Small intestine (tissue), 4 donors: ENCODE results near the gene ZNF709. TPM values are rescaled to one million over a fixed set of nuclear protein-coding genes. Genes with fewer than 3 reads are reported as not detected.

ENCODE experiments used
- polyA plus RNA-seq, 4 donors: library from polyadenylated mRNA; stranded (reverse) in 3 of 4; unstranded in 1 of 4; fragments of 200-250 nt in 3 of 4; fragments of 120-200 nt in 1 of 4; gene quantifications; one replicate each; pipeline versions ENCODE4 v1.2.1 to v1.2.3, GENCODE V29; 2013
- donor health status: healthy with polysubstance abuse.
- donor health status: Bipolar disorder and iron deficiency.
- donor health status: healthy.

The ZNF709 gene
- polyA plus RNA-seq, 4 donors: 0.76 to 2.9 TPM; not detected in 2

Other genes with a start within 250 kb of the ZNF709 start
- gene ZNF44, start 189.9 kb downstream of the ZNF709 start, polyA plus RNA-seq: 10 to 100 TPM in 2 of 4 donors, 1 to 10 TPM in 2; 6.4 to 15.6 (median 11.8) TPM
- gene ZNF563, start 151.2 kb downstream of the ZNF709 start, polyA plus RNA-seq: 1 to 10 TPM in 2 of 4 donors, under 1 TPM in 2; 0.54 to 4.1 (median 1.2) TPM
- gene ZNF442, start 119.1 kb downstream of the ZNF709 start, polyA plus RNA-seq: 1 to 10 TPM in 2 of 4 donors, not detected in 2; 1.0 to 3.0 TPM
- 1 to 10 TPM; 2.4 to 9.6 (median 5.4) TPM for gene ZNF799, start 83.5 kb downstream of the ZNF709 start, polyA plus RNA-seq
- 1 to 10 TPM; 1.6 to 7.3 (median 2.4) TPM for gene ZNF443, start 43.8 kb downstream of the ZNF709 start, polyA plus RNA-seq
- gene ZNF564, start 66.7 kb upstream of the ZNF709 start, polyA plus RNA-seq: 10 to 100 TPM in 2 of 4 donors, 1 to 10 TPM in 2; 6.5 to 14.9 (median 11.3) TPM
- 1 to 10 TPM in 2 of 4 donors, under 1 TPM in 1, not detected in 1; 0.45 to 3.0 (median 1.0) TPM for gene ZNF490, start 126.0 kb upstream of the ZNF709 start, polyA plus RNA-seq
- 10 to 100 TPM in 1 of 4 donors, 1 to 10 TPM in 3; 4.7 to 17.7 (median 5.8) TPM for gene ZNF791, start 126.1 kb upstream of the ZNF709 start, polyA plus RNA-seq
- 10 to 100 TPM; 42.7 to 64.8 (median 51.0) TPM for gene MAN2B1, start 181.9 kb upstream of the ZNF709 start, polyA plus RNA-seq
- 10 to 100 TPM; 10.9 to 23.8 (median 19.9) TPM for gene WDR83, start 182.0 kb upstream of the ZNF709 start, polyA plus RNA-seq
- 10 to 100 TPM; 61.5 to 96.9 (median 66.8) TPM for gene DHPS, start 197.1 kb upstream of the ZNF709 start, polyA plus RNA-seq
- not detected for gene GNG14, start 203.2 kb upstream of the ZNF709 start, polyA plus RNA-seq
- gene FBXW9, start 211.8 kb upstream of the ZNF709 start, polyA plus RNA-seq: 10 to 100 TPM in 1 of 4 donors, 1 to 10 TPM in 3; 4.5 to 11.8 (median 7.2) TPM
- 10 to 100 TPM in 3 of 4 donors, 1 to 10 TPM in 1; 9.8 to 41.3 (median 19.7) TPM for gene TNPO2, start 239.1 kb upstream of the ZNF709 start, polyA plus RNA-seq
- gene TRIR, start 249.9 kb upstream of the ZNF709 start, polyA plus RNA-seq: 100 to 1,000 TPM; 210 to 376 (median 282) TPM